NOMO-1 treated with dmso at 0.1 percent for 144 hours (cell line): ENCODE results near the gene PXMP2.
"Not testable (repeated sequence)": the region's sequence is repeated elsewhere in the genome, so short reads cannot be mapped to it uniquely, and the experiment has no call there.

Experiments
- DNase-seq: peaks from one replicate; lab custom pipeline; 2025; ENCODE audit not compliant: unreplicated experiment; lab: John Stamatoyannopoulos, UW

Gene PXMP2

DNA sequence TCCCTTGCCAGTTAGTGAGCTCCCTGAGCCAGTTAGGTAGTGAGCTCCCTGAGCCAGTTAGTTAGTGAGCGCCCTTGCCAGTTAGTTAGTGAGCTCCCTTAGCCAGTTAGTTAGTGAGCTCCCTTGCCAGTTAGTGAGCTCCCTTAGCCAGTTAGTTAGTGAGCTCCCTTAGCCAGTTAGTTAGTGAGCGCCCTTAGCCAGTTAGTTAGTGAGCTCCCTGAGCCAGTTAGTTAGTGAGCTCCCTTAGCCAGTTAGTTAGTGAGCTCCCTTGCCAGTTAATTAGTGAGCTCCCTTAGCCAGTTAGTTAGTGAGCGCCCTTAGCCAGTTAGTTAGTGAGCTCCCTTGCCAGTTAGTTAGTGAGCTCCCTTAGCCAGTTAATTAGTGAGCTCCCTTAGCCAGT is 4.6 kb downstream of the PXMP2 start:
- DNase-seq: not testable (repeated sequence)

DNA sequence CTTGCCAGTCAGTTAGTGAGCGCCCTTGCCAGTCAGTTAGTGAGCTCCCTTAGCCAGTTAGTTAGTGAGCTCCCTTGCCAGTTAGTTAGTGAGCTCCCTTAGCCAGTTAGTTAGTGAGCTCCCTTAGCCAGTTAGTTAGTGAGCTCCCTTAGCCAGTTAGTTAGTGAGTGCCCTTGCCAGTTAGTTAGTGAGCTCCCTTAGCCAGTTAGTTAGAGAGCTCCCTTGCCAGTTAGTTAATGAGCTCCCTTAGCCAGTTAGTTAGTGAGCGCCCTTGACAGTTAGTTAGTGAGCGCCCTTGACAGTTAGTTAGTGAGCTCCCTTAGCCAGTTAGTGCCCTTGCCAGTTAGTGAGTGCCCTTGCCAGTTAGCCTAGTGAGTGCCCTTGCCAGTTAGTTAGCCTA is 7.5 kb downstream of the PXMP2 start:
- not testable (repeated sequence) for DNase-seq

DNA sequence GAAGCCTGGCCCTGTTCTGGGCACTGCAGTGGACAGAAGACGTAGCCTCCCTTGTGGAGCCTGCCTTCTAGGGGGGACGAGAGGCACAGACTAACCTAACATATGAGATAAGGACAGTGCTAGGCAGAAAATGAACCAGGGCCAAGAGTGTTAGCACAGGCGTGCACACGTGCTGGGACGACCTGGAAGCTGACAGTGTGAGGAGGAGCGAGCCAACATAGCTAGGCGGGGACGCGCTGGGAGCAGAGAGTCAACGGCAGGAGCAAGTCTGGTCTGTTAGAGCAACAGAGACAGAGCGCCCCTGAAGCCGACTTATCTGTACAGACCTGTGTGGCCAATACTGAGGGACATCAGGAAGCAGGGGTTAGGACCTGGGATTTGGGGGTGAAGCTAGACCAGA is 8.0 kb downstream of the PXMP2 start:
- no peak for DNase-seq

DNA sequence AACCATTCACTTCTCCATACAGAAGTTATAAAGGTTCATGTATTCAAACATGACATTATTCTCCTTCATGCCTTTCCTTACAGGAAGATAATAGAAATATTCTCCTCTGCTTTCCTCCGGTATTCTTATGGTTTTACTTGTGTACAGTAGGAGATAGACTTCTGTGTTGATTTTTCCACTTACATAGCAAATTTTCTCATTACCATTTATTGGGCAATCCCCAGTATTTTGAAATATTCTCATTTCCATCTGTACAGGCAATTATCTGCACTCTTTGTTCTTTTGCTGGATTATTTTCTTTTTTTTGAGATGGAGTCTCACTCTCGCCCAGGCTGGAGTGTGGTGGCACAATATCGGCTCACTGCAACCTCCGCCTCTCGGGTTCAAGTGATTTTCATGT is 11.0 kb downstream of the PXMP2 start:
- no peak for DNase-seq

DNA sequence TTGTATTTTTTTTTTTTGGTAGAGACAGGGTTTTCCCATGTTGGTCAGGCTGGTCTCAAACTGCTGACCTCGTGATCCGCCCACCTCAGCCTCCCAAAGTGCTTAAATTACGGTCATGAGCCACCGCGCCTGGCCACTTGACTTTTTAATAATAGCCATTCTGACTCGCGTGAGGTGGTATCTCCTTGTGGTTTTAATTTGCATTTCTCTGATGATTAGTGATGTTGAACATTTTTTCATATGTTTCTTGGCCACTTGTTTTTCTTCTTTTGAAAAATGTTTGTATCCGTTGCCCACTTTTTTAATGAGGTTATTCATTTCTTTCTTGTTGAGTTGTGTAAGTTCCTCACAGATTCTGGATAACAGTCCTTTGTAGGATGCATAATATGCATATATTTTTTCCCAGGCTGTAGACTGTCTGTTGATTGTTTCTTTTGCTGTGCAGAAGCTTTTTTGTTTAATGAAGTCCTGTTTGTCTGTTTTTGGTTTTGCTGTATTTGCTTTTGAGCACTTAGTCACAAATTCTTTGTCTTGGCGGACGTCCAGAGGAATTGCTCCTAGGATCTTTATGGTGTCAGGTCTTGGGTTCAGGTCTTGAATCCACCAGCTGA is 12.9 kb downstream of the PXMP2 start:
- DNase-seq: no peak

DNA sequence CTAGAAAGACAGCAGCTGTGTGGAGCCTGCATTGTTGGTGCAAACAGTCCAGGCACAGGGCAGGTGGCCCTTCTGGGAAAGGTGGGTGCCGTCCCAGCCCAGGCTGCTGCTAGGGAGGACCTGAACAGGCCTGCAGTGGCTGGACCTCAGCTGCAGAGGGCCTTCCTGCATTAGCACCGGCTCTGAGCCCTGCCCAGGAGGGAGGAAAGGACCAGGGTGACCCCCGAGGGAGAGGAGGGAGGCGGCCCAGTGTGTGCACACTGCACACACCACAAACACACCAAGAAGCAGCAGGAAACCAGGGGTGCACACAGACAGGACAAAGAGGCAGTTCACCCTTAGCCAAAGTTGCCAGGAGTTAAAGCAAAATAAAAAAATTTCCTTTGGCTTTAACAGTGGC is 15.3 kb downstream of the PXMP2 start:
- no peak for DNase-seq

DNA sequence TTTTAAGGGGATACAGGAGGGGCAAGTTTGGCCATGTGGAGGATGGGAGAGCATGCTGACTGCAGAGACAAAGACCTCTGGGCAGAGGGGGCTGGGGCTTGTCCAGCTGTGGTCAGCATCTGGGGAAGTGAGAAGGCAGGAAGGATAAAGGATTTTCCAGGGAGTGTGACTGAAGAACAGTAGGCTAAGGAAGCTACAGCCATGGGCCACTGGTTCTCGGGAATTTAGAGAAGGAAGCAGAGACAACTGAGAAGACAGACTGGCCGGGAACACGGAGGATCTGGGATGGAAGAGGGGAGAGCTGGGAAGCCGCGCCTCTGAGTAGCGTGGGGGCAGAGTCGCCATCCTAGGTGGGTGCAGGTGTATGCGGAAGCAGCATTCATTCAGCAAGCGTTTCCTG is 16.3 kb downstream of the PXMP2 start:
- no peak for DNase-seq

DNA sequence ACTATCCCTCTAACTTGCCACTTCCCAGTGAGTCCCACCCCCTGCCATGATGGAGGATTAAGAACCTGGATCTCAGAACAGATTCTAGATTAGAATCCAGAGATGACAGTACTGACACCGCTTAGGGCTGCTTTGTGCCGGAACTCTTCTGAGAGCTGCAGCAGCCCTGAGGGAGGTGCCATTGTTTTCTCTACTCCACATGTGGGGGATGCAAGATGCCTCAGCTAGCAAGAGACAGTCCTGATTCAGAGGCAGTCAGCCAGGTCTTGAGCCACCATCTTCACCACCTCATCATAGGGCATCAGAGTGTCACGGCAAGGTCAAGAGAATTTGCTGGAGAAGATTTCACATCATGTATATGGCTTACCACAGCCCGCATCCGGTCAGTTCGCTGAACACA is 19.9 kb downstream of the PXMP2 start:
- no peak for DNase-seq

DNA sequence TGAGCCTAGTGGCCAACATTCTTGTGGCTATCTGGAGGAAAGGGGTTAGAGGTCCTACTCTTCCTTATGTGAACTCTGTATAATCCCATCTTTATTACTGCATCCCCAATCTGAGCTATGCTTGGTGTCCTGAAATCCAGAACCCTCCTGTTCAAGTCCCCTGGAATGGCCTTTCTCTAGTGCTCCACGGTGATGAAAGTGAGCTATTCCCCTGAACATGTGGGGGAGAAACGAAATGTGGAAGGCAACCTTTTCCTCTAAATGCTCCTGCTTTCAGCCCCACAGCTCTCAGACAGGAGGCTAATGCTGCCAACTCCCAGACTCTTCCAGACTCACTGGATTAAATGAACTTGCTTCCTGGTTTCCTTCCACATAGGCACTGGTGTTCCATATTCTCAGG is 20.8 kb downstream of the PXMP2 start:
- no peak for DNase-seq

DNA sequence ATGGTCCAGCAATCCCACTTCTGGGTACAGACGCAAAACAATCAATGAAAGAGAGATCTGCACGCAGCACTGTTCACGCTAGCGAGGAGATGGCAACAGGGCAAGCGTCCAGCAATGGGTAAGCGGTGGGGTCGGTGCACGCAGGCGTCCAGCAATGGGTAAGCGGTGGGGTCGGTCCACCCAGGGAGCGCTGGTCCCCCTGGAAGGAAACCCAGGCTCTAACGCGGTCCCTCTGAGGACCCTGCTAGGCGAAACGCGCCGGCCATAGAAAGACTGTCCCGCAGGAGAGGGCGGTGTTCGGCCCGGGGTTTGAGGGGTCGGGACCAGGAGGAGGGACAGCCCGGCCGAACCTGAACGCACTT is 22.6 kb downstream of the PXMP2 start:
- no peak for DNase-seq

DNA sequence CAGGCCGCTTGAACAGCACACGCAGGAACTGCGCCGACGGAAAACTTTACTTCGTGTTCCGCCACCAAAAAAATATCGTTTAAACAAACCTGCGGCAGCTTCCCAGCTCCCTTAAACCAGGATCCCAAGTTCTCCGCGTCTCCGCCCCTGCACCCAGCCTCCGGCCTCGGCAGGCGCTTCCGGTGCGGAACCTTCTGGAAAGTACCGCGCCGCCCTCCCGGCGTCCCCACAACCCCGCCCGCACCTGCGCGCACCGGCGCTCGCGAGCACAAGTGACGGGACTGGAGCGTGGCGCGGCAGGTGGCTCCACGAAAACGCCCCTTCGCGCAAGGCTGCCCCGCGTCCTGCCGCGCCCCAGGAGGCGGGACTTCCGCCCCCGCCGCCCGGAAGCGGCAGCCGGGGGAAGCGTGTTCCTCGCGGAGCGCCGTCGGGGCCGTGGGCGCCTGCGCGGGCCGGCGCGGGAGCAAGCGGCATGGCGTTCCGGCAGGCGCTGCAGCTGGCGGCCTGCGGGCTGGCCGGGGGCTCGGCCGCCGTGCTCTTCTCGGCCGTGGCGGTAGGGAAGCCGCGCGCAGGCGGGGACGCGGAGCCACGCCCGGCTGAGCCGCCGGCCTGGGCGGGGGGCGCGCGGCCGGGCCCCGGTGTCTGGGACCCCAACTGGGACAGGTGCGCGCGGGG is 23.2 kb downstream of the PXMP2 start, which contains the start of gene PGAM5:
TSS of gene PGAM5 (plus strand) at position 438 of the 675 bp plus-strand sequence. CDS start at position 473, 35 bp downstream.
- peak; percentile 94 for DNase-seq

DNA sequence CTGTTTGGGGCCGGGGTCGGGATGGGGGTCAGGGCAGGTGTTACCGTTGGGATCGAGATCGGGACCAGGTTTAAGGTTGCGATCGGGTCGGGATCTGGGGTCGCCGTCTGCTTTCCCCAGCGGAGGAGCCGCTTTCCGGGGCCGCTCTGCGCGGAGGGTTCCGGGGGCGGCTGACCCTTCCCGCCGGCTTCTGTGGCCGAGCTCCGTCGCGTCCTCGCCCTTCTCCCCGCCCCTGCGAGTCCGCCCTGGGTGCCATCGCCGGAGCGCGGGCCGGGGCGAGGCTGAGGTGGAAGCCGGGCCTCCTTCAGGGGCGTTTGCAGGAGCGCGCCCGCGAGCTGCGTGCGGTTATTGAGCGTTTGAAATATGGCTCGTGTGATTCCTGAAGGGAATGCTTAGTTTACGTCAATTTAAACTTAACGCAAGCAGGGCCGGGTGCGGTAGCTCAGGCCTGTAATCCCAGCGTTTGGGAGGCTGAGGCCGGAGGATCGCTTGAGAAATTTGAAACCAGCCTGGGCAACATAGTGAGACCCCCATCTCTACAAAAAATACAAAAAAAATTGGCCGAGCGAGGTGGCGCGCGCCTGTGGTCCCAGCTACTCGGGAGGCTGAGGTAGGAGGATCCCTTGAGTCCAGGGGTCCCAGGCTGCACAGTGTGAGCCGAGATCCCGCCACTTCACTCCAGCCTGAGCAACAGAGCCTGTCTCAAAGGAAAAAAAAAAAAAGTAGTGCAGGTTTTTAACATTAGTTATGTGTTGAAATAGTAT is 23.9 kb downstream of the PXMP2 start:
- no peak for DNase-seq

DNA sequence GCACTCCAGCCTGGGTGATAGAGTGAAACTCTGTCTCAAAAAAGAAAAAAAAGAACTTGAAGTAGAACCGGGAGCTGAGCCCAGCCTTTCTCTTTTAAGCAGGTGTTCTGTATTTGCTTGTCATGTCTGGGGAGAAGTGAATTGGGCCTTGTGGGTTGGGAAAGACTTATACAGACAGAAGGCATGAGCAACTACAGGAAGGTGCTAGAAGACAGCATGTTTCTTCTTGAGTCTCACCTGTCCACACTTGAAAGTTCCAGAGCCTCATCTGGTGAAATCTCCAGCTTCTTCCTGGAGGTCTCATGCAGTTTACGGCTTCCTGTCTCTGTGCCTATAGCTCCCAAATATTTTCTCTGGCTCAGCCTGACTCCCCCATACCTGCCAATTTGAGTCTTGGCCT is 25.7 kb downstream of the PXMP2 start:
- DNase-seq: no peak

DNA sequence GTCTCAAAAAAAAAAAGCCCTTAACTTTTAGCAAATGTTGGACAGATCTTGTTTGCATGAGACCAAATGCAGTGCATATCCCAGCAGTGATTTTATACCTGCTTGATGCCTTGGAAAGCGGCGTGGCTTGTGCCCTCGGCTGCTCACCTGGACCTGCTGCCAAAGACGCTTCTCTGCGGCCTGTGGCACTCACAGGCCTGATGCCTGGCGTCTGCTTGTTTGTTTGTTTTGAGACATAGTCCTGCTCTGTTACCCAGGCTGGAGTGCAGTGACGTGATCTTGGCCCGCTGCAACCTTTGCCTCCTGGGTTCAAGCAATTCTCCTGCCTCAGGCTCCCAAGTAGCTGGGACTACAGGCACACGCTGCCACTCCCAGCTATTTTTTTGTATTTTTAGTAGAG is 28.5 kb downstream of the PXMP2 start:
- DNase-seq: no peak

DNA sequence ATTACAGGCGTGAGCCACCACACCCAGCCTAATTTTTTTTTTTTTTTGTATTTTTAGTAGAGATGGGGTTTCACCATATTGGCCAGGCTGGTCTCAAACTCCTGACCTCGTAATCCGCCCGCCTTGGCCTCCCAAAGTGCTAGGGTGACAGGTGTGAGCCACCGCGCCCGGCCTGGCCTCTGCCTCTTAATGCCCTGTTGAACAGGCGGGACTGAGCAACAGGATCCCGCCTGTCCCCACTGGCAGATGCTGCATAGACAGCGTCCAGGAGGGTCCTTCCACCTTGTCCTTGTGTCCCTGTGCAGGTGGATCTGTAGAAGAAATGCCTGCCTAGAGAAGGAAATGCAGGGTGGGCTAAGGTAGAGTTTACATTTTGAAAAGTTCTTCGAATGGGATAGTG is 29.0 kb downstream of the PXMP2 start:
- DNase-seq: no peak

DNA sequence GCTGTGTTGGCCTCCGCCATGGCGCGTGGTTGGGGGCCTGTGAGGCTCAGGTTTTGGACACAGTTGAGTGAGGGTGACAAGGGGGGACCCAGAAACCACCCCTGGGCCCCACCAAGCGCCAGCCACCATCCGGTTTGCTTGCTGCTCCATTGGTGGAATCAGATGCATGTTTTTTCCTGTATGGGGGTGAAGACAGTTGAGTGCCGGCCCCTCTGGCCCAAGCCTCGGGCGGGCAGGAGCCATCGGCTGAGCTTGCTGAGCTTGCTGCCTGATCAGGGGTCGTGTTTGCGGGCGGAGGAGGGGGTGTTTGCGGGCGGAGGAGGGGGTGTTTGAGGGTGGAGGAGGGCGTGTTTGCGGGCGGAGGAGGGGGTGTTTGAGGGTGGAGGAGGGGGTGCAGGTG is 29.6 kb downstream of the PXMP2 start:
- DNase-seq: no peak

DNA sequence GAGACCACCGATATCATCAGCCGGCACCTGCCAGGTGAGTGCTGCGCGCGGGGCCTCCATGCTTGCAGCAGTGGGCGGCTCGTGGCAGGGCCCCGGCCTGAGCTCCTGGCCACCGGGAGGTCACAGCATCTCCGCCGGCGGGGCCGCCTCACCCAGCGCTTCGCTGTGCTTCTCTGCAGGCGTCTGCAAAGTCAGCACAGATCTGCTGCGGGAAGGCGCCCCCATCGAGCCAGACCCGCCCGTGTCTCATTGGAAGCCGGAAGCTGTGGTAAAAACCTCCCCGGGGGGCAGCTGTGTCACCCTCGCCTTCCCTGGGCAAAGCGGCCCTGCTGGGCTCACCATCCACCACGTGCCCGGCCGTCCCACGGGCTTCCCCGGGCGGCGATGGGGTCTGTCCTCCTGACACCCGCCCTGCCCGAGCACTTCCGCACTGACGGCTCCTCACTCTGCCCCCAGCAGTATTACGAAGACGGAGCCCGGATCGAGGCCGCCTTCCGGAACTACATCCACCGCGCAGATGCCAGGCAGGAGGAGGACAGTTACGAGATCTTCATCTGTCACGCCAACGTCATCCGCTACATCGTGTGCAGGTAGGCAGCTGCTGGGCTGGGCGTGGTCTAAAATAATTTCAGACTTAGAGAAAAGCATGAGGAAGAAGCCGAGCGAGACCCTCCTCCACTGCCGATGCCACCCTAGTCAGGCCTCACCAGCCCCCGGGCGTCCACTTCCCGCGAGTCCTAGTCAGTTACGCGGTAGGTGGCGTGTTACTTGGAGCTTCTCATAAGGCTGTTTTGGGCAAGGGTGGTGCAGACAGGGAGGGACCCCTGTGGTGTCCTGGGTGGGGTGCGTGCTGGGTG is 30.4 kb downstream of the PXMP2 start:
- DNase-seq: no peak

DNA sequence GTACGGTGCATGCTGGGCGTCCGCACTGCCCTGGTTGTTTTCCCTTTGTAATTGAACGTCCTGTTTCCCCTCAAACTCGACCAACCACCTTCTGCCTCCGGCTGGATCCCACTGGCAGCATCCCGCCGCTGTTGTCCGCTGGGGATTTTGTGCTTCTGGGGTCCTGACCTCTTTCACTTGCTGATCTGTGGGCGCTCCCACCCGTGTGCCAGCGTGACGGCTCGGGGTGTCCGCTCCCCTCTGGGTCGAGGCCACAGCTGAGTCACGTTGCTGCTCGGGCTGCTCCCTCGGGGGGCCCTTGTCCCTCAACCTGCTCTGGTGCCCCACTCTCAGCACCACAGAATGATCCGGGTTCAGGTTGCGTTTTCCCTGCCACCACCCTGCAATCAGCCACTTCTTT is 31.3 kb downstream of the PXMP2 start:
- DNase-seq: no peak

DNA sequence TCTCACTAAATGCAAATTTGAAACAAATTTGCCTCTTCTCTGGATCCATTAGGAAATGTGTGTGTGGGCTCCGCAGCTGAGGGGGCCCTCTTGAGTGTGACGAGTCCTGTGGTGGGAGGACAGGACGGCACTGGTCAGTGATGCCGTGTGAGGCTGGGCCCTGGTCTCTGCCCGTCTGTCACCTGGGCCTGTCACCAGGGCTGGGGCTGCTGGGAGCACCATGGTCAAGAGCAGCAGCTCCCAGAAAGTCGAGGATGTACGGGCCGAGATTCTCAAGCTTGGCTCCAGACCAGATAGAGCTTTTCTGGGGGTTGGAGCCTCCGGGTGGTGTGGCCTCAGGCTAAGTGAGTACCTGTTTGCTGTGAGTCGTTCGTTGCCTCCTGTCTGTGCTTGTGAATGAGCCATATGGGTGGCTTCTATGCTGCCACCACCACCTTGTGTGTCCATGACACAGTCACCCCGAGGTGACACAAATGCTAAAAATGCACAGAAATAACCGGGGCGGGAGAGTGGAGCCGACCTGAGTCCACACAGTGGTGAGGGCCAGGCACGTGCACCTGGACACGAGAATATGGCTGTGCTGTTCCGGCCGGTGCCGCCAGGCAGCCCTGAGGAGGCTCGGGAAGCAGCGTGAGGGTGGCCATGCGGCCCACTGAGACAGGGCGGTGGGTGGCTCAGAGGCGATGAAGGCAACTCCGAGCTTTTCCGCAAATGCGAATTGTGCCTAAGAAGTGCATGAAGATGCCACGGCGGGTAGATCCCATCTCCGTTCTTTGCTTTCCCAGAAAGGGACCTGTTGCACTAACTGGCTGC is 32.0 kb downstream of the PXMP2 start:
- no peak for DNase-seq

DNA sequence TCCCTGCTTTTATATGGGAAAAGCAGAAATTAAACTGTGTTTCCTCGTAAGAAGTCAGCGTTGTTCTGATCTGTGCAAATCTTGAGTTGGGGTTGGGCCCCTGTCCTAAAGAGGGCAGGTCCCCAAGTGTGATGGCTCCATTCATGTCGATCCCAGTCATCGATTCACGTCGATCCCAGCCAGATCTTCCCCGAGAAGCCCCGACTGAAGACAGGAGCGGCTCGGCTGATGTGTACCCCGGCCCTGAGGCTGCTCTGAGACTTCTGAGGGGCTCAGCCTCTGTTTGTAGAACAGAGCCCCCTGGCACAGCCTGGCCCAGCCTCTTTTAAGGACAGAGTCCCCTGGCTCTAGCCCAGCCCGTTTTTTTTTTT is 32.6 kb downstream of the PXMP2 start:
- no peak for DNase-seq
